HepG2 (cell line): ENCODE measurements around the gene POLE3. TPM values are rescaled to one million over a fixed set of nuclear protein-coding genes. Genes with fewer than 3 reads are reported as not detected.

Experiments used
- DRAP1 ChIP-seq: IDR thresholded peaks from 2 replicates; pipeline ENCODE4 v1.6.1; 2016; ENCODE audit warnings: missing genetic modification reagents, missing compliant biosample characterization
- FOXK1 ChIP-seq: sonication (generic); formaldehyde crosslinking; IDR thresholded peaks from 2 replicates; pipeline ENCODE4 v1.4.0; 2020; ENCODE audit warnings: low read depth, missing genetic modification reagents, borderline replicate concordance
- KLF9 ChIP-seq: IDR thresholded peaks from 2 replicates; pipeline ENCODE4 v1.6.1; 2016; ENCODE audit warnings: low read depth
- MATR3 ChIP-seq: sonication (generic); formaldehyde crosslinking; IDR thresholded peaks from 2 replicates; pipeline ENCODE4 v1.4.0; 2020; ENCODE audit warnings: missing genetic modification reagents
- NKX3-1 ChIP-seq: sonication (generic); formaldehyde crosslinking; IDR thresholded peaks from 2 replicates; pipeline ENCODE4 v1.5.0; 2020; ENCODE audit warnings: missing genetic modification reagents
- PHF21A ChIP-seq: sonication (generic); formaldehyde crosslinking; IDR thresholded peaks from 2 replicates; pipeline ENCODE4 v1.5.0; 2020; ENCODE audit warnings: mild to moderate bottlenecking, missing genetic modification reagents
- ZMYM3 ChIP-seq: sonication (generic); formaldehyde crosslinking; IDR thresholded peaks from 2 replicates; pipeline ENCODE4 v1.5.1; 2020; ENCODE audit warnings: mild to moderate bottlenecking, missing genetic modification reagents
- ZNF816 ChIP-seq: sonication (generic); formaldehyde crosslinking; IDR thresholded peaks from 2 replicates; pipeline ENCODE4 v1.8.0; 2022; ENCODE audit warnings: missing genetic modification reagents, mild to moderate bottlenecking, borderline replicate concordance
- polyA plus RNA-seq, 8 experiments: library from polyadenylated mRNA; depleted of rRNA in 3 of 8; stranded (reverse) in 7 of 8; unstranded in 1 of 8; fragments of >200 nt; fragmentation: Illumina TruSeq in 4 of 8; extraction: Trizol in 4 of 8; gene quantifications; 2 replicates each; pipeline versions ENCODE4 v1.2.1 to v1.2.3, GENCODE V29; 2011 to 2016; ENCODE audit warnings: low read depth in 4 of 8, missing spikeins in 1 of 8, mixed read lengths in 1 of 8; ENCODE audit not compliant: insufficient read depth in 1 of 8
- total RNA-seq, 5 experiments: library from RNA; depleted of rRNA; stranded (reverse); fragments of >200 nt; fragmentation: Illumina TruSeq; extraction: Trizol; gene quantifications; 2 replicates each; pipeline ENCODE4 v1.2.3, GENCODE V29; 2016; ENCODE audit warnings: low read depth in 1 of 5
- TF ChIP-seq, protein P1 (sequence below): sonication (generic); formaldehyde crosslinking; IDR thresholded peaks from one replicate; pipeline ENCODE4 v1.5.1; 2020; ENCODE audit warnings: mild to moderate bottlenecking, missing genetic modification reagents; ENCODE audit errors: not compliant biosample characterization
- TF ChIP-seq, protein P2 (sequence below): sonication (generic); formaldehyde crosslinking; IDR thresholded peaks from 2 replicates; pipeline ENCODE4 v1.8.1; 2022; ENCODE audit warnings: mild to moderate bottlenecking, missing genetic modification reagents

POLE3 gene
- total and polyA plus RNA-seq, 2 of the 13 experiments (the other 11 are each of a cell fraction or from before 2014, with no cell fraction given): 36.0 to 77.2 TPM

- TF ChIP-seq, protein P1, sequence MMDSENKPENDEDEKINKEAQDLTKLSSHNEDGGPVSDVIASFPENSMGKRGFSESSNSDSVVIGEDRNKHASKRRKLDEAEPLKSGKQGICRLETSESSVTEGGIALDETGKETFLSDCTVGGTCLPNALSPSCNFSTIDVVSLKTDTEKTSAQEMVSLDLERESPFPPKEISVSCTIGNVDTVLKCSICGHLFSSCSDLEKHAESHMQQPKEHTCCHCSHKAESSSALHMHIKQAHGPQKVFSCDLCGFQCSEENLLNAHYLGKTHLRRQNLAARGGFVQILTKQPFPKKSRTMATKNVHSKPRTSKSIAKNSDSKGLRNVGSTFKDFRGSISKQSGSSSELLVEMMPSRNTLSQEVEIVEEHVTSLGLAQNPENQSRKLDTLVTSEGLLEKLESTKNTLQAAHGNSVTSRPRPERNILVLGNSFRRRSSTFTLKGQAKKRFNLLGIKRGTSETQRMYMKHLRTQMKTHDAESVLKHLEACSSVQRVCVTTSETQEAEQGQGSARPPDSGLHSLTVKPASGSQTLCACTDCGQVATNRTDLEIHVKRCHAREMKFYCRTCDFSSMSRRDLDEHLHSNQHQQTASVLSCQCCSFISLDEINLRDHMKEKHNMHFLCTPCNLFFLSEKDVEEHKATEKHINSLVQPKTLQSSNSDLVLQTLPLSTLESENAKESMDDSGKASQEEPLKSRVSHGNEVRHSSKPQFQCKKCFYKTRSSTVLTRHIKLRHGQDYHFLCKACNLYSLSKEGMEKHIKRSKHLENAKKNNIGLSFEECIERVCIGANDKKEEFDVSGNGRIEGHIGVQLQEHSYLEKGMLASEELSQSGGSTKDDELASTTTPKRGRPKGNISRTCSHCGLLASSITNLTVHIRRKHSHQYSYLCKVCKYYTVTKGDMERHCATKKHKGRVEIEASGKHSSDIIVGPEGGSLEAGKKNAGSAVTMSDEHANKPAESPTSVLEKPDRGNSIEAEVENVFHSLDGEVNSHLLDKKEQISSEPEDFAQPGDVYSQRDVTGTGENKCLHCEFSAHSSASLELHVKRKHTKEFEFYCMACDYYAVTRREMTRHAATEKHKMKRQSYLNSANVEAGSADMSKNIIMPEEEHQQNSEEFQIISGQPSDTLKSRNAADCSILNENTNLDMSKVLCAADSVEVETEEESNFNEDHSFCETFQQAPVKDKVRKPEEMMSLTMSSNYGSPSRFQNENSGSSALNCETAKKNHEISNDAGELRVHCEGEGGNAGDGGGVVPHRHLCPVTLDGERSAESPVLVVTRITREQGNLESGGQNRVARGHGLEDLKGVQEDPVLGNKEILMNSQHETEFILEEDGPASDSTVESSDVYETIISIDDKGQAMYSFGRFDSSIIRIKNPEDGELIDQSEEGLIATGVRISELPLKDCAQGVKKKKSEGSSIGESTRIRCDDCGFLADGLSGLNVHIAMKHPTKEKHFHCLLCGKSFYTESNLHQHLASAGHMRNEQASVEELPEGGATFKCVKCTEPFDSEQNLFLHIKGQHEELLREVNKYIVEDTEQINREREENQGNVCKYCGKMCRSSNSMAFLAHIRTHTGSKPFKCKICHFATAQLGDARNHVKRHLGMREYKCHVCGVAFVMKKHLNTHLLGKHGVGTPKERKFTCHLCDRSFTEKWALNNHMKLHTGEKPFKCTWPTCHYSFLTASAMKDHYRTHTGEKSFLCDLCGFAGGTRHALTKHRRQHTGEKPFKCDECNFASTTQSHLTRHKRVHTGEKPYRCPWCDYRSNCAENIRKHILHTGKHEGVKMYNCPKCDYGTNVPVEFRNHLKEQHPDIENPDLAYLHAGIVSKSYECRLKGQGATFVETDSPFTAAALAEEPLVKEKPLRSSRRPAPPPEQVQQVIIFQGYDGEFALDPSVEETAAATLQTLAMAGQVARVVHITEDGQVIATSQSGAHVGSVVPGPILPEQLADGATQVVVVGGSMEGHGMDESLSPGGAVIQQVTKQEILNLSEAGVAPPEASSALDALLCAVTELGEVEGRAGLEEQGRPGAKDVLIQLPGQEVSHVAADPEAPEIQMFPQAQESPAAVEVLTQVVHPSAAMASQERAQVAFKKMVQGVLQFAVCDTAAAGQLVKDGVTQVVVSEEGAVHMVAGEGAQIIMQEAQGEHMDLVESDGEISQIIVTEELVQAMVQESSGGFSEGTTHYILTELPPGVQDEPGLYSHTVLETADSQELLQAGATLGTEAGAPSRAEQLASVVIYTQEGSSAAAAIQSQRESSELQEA (CRISPR knock-in tag): no peak
- TF ChIP-seq KLF9 (CRISPR knock-in tag) (no peak), NKX3-1 (CRISPR knock-in tag) (no peak), PHF21A (CRISPR knock-in tag) (no peak), MATR3 (CRISPR knock-in tag) (no peak), DRAP1 (CRISPR knock-in tag) (no peak), ZNF816 (CRISPR knock-in tag) (no peak), FOXK1 (CRISPR knock-in tag) (no peak), ZMYM3 (CRISPR knock-in tag) (no peak)
- TF ChIP-seq, protein P2, sequence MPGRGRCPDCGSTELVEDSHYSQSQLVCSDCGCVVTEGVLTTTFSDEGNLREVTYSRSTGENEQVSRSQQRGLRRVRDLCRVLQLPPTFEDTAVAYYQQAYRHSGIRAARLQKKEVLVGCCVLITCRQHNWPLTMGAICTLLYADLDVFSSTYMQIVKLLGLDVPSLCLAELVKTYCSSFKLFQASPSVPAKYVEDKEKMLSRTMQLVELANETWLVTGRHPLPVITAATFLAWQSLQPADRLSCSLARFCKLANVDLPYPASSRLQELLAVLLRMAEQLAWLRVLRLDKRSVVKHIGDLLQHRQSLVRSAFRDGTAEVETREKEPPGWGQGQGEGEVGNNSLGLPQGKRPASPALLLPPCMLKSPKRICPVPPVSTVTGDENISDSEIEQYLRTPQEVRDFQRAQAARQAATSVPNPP (CRISPR knock-in tag): no peak
Observed at GRCh38 chr9:113421726-113422125, 11.3 kb upstream of the POLE3 start (continued).
